A673 (cell line): ENCODE data around the gene RNASET2.

Source experiments
- EZH2 ChIP-seq: fragments of 200-600 bp; sonication (generic); IDR thresholded peaks from 2 replicates; pipeline ENCODE4 v1.6.1; 2017; ENCODE audit warnings: borderline replicate concordance, low read depth, mild to moderate bottlenecking, mixed read lengths, antibody characterized with exemption, low read length; ENCODE audit not compliant: poor library complexity, severe bottlenecking
- TF ChIP-seq, protein P1 (sequence below): fragments of 300-800, 200-600 bp; sonication (generic); conservative IDR thresholded peaks from 2 replicates; pipeline ENCODE4 v1.5.1; 2017; ENCODE audit warnings: low read depth, mild to moderate bottlenecking, antibody characterized with exemption, low read length, moderate library complexity, mixed read lengths

DNA sequence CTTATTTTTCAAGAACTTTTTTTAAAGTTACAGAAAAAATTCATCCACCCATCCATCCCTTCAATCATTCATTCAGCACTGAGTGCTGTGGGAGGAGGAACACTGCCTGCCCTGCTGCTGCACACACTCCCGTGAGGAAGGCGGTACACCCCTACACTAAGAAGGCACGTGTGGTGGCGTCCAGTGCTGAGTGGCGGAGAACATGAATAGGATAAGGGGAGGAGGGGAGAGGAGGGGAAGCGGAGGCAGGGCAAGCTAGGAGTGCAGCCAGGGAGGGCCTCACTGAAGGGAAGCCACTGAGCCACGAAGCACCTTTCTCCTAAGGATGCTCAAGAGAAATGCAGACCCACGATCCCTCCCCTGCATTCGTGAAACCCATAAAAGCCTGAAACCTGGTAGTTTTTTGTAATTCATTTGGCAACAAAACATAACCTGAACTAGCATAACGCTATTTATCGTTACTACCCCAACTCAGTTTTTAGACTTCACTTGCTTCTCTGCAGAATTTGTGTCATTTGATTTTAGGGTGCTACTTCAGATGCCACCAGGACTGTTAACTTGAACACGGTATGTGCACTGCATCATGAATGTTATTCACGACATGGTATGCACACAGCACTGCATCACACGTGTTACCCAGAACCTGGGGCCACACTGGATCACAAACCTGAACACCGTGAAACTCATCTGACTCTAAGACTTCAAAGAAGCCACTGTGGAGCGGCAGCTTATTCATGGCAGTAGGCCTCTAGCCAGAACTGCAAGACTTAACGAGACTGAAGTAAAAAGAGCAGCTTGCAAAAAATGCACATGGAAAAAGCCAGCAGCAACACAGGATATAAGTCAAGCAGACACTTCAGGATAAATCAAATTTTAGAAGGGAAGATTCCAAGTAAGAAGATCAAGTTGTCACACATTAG, 3.5 kb downstream of the RNASET2 start:
- TF ChIP-seq, protein P1, sequence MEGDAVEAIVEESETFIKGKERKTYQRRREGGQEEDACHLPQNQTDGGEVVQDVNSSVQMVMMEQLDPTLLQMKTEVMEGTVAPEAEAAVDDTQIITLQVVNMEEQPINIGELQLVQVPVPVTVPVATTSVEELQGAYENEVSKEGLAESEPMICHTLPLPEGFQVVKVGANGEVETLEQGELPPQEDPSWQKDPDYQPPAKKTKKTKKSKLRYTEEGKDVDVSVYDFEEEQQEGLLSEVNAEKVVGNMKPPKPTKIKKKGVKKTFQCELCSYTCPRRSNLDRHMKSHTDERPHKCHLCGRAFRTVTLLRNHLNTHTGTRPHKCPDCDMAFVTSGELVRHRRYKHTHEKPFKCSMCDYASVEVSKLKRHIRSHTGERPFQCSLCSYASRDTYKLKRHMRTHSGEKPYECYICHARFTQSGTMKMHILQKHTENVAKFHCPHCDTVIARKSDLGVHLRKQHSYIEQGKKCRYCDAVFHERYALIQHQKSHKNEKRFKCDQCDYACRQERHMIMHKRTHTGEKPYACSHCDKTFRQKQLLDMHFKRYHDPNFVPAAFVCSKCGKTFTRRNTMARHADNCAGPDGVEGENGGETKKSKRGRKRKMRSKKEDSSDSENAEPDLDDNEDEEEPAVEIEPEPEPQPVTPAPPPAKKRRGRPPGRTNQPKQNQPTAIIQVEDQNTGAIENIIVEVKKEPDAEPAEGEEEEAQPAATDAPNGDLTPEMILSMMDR = no peak
- no peak for TF ChIP-seq EZH2
